ENCODE measurements around the gene DNAJC3. TPM values are rescaled to one million over a fixed set of nuclear protein-coding genes. Genes with fewer than 3 reads are reported as not detected.

The DNAJC3 gene
- total and polyA plus RNA-seq, 2 of the 13 experiments (the other 11 are each of a cell fraction or from before 2014, with no cell fraction given), result 10.4 to 48.2 TPM

- TF ChIP-seq NFAT5 (CRISPR knock-in tag; IDR thresholded peaks at IDR 0.05) (no peak), ZXDC (CRISPR knock-in tag; IDR thresholded peaks at IDR 0.05) (no peak)
Measured at GRCh38 chr13:95716231-95716630, 39.3 kb downstream of the DNAJC3 start (continued).

GRCh38 chr13:95722241-95722640, 45.3 kb downstream of the DNAJC3 start:
- no peak for FAIRE-seq
- in situ Hi-C loops (cut with HindIII; ENCODE audit: extremely low pct_ligation_motif_present, low pct_unique_long_range_greater_than_20kb), result no loop called here
- TF ChIP-seq SRF (IDR thresholded peaks at IDR 0.05; ENCODE audit: low read depth, low read length) (no peak), TCF7 (IDR thresholded peaks at IDR 0.05; ENCODE audit: low read depth) (no peak), AHDC1 (CRISPR knock-in tag; IDR thresholded peaks at IDR 0.05; ENCODE audit: borderline replicate concordance) (no peak), ZNF800 (CRISPR knock-in tag; IDR thresholded peaks at IDR 0.05) (no peak), CENPX (CRISPR knock-in tag; IDR thresholded peaks at IDR 0.05) (no peak)

More at GRCh38 chr13:95722241-95722640, 45.3 kb downstream of the DNAJC3 start:
- peaks cover 0 to 28% of the 10 kb centered on the region in 2 experiments; a peak in 4 of 5 replicates for H3K36me3 ChIP-seq (replicated peaks in 1 of 2; ENCODE audit: control insufficient read depth in 1 of 2, insufficient read depth in 2 of 2, low read length in 2 of 2)
- ChIA-PET CTCF (ENCODE audit: low intra/inter-chr PET ratio, low total read pairs) (no interaction called here), POLR2A (no interaction called here)
- H3K9me3 ChIP-seq (ENCODE audit: low read length), result no peaks in the 10 kb centered on the region
- ATAC-seq (no peak), DNase-seq (ENCODE audit: low spot score) (no peak)
- H2AFZ ChIP-seq (ENCODE audit: low read length), result no peak overlapping the region
- H3K4me2 ChIP-seq (ENCODE audit: low read depth, low read length), result no peak overlapping the region
- no peaks in the 10 kb centered on the region for H3K4me1 ChIP-seq (ENCODE audit: insufficient read depth, low read length)
- no peaks in the 10 kb centered on the region for H3K79me2 ChIP-seq (ENCODE audit: insufficient read depth, low read length)
- BruUV-seq (replicated peaks), result no TSS peak
- no peak overlapping the region for H3K4me3 ChIP-seq (replicated peaks in 1 of 3; ENCODE audit: insufficient read depth in 1 of 3, low read depth in 2 of 3, low read length in 3 of 3)
- H3K9ac ChIP-seq (ENCODE audit: insufficient read depth, low read depth, low read length), result no peak overlapping the region
- 100% methylated on average over 1 of the region's 1 CpG for WGBS (ENCODE audit: low lambda C conversion rate)
- no peaks in the 10 kb centered on the region; a peak in 1 of 5 replicates for H3K27me3 ChIP-seq (ENCODE audit: control insufficient read depth in 1 of 2, insufficient read depth in 2 of 2, low read length in 2 of 2)
- no peaks in the 10 kb centered on the region for H4K20me1 ChIP-seq (ENCODE audit: insufficient read depth, low read length)
- intact Hi-C loops (cut with micrococcal nuclease; ENCODE audit: unreplicated experiment), result no loop called here
- no peak overlapping the region for H3K27ac ChIP-seq (ENCODE audit: extremely low read length, insufficient read depth, low read length)
